ENCODE measurements around the gene PROM1. TPM values are rescaled to one million over a fixed set of nuclear protein-coding genes. Genes with fewer than 3 reads are reported as not detected.

The PROM1 gene
- polyA plus RNA-seq, 3 donors: not detected

GRCh38 chr4:15928883-15929282, 154.9 kb downstream of the PROM1 start:
- Histone ChIP-seq H3K27me3 (ENCODE audit: control insufficient read depth in 2 of 2, insufficient read depth in 2 of 2, low read length in 2 of 2) (no peaks in the 10 kb centered on the region), H3K9me3 (replicated peaks in 1 of 2; ENCODE audit: control insufficient read depth in 1 of 2, insufficient read depth in 1 of 2, low read length in 2 of 2) (no peaks in the 10 kb centered on the region), H3K4me3 (replicated peaks in 1 of 3; ENCODE audit: low read depth in 2 of 3, low read length in 3 of 3) (no peak overlapping the region), H3K79me2 (ENCODE audit: insufficient read depth, low read length) (no peaks in the 10 kb centered on the region), H4K20me1 (ENCODE audit: insufficient read depth, low read length) (no peaks in the 10 kb centered on the region), H3K4me1 (ENCODE audit: control insufficient read depth in 1 of 2, insufficient read depth in 2 of 2, low read length in 2 of 2) (no peaks in the 10 kb centered on the region), H3K9ac (ENCODE audit: insufficient read depth, low read length, poor library complexity, severe bottlenecking) (no peak overlapping the region), H2AFZ (ENCODE audit: insufficient read depth, low read depth, low read length, poor library complexity, severe bottlenecking) (no peak overlapping the region), H3K36me3 (replicated peaks in 1 of 2; ENCODE audit: control insufficient read depth in 1 of 2, insufficient read depth in 2 of 2, low read length in 2 of 2) (no peaks in the 10 kb centered on the region), H3K4me2 (replicated peaks; ENCODE audit: extremely low read depth, low read length, poor library complexity, severe bottlenecking) (no peak overlapping the region), H3K27ac (ENCODE audit: low read depth in 1 of 2, low read length in 2 of 2) (no peak overlapping the region)
- Mint-ChIP-seq H3K9me3 (peaks cover 0 to 3% (median 0%) of the 10 kb centered on the region in 7 donors), H3K27ac (peak overlapping the region in 1 of 7 donors; percentile 8), H3K36me3 (no peaks in the 10 kb centered on the region), H3K4me3 (no peak overlapping the region), H3K27me3 (ENCODE audit: low read depth in 3 of 3) (peaks cover 1 to 6% (median 3%) of the 10 kb centered on the region in 3 donors), H3K4me1 (no peaks in the 10 kb centered on the region)
- WGBS (ENCODE audit: insufficient coverage): 89% methylated on average over 4 of the region's 5 CpGs
- no peak for TF ChIP-seq CTCF (IDR thresholded peaks at IDR 0.05)
- no peak for DNase-seq
- intact Hi-C loops (cut with micrococcal nuclease): no loop called here

- intact Hi-C loops (cut with micrococcal nuclease): no loop called here
- Histone ChIP-seq H3K9ac (ENCODE audit: insufficient read depth, low read length, poor library complexity, severe bottlenecking) (no peak overlapping the region), H3K27me3 (ENCODE audit: control insufficient read depth in 2 of 2, insufficient read depth in 2 of 2, low read length in 2 of 2) (no peaks in the 10 kb centered on the region), H2AFZ (ENCODE audit: insufficient read depth, low read depth, low read length, poor library complexity, severe bottlenecking) (no peak overlapping the region), H3K9me3 (replicated peaks in 1 of 2; ENCODE audit: control insufficient read depth in 1 of 2, insufficient read depth in 1 of 2, low read length in 2 of 2) (no peaks in the 10 kb centered on the region), H3K4me2 (replicated peaks; ENCODE audit: extremely low read depth, low read length, poor library complexity, severe bottlenecking) (no peak overlapping the region), H3K27ac (ENCODE audit: low read depth in 1 of 2, low read length in 2 of 2) (no peak overlapping the region), H3K4me3 (replicated peaks in 1 of 3; ENCODE audit: low read depth in 2 of 3, low read length in 3 of 3) (no peak overlapping the region), H4K20me1 (ENCODE audit: insufficient read depth, low read length) (no peaks in the 10 kb centered on the region), H3K4me1 (ENCODE audit: control insufficient read depth in 1 of 2, insufficient read depth in 2 of 2, low read length in 2 of 2) (no peaks in the 10 kb centered on the region), H3K79me2 (ENCODE audit: insufficient read depth, low read length) (no peaks in the 10 kb centered on the region), H3K36me3 (replicated peaks in 1 of 2; ENCODE audit: control insufficient read depth in 1 of 2, insufficient read depth in 2 of 2, low read length in 2 of 2) (no peaks in the 10 kb centered on the region)
- Mint-ChIP-seq H3K9me3 (peaks cover 0 to 1% (median 0%) of the 10 kb centered on the region in 7 donors), H3K36me3 (no peaks in the 10 kb centered on the region), H3K4me1 (no peaks in the 10 kb centered on the region), H3K27me3 (ENCODE audit: low read depth in 3 of 3) (peaks cover 3 to 10% (median 5%) of the 10 kb centered on the region in 3 donors), H3K4me3 (no peak overlapping the region), H3K27ac (no peak overlapping the region)
- TF ChIP-seq CTCF (IDR thresholded peaks at IDR 0.05): no peak
- DNase-seq: no peak
- 100% methylated on average over 1 of the region's 7 CpGs for WGBS (ENCODE audit: insufficient coverage)
Observed at GRCh38 chr4:15926486-15926885, 157.3 kb downstream of the PROM1 start.

Data from CD14-positive monocyte (primary cell).